Measurements from ENCODE around the gene B4GALT3. TPM values are rescaled to one million over a fixed set of nuclear protein-coding genes. Genes with fewer than 3 reads are reported as not detected.

The B4GALT3 gene
- total and polyA plus RNA-seq, 9 of the 15 experiments (the other 6 are each of a cell fraction or from before 2014, with no cell fraction given), result 31.2 to 103 (median 46.1) TPM

GRCh38 chr1:161225534-161226319 lies 48.4 kb upstream of the B4GALT3 start, which contains the start of gene TOMM40L (continued):
- TF ChIP-seq MGA (IDR thresholded peaks at IDR 0.05) (no peak), KLF10 (CRISPR knock-in tag; IDR thresholded peaks at IDR 0.05) (no peak), ZNF143 (CRISPR knock-in tag; IDR thresholded peaks at IDR 0.05) (no peak), EGR1 (conservative IDR thresholded peaks at IDR 0.05) (no peak), MAFK (IDR thresholded peaks at IDR 0.05; ENCODE audit: low read length) (no peak), ELK3 (CRISPR knock-in tag; IDR thresholded peaks at IDR 0.05) (no peak), MAFG (tag; conservative IDR thresholded peaks at IDR 0.05) (no peak), MYBL2 (IDR thresholded peaks at IDR 0.05; ENCODE audit: low read depth) (no peak; the same call in 1 of the 2 replicates), MYBL2 (CRISPR knock-in tag; IDR thresholded peaks at IDR 0.05; ENCODE audit: borderline replicate concordance) (no peak), GABPB2 (CRISPR knock-in tag; conservative IDR thresholded peaks at IDR 0.05) (no peak), ZNF408 (CRISPR knock-in tag; IDR thresholded peaks at IDR 0.05; ENCODE audit: low read depth) (no peak), STAT5B (CRISPR knock-in tag; IDR thresholded peaks at IDR 0.05) (no peak), EZH2 (IDR thresholded peaks at IDR 0.05; ENCODE audit: borderline replicate concordance, low read depth, low read length) (no peak), MBD1 (CRISPR knock-in tag; IDR thresholded peaks at IDR 0.05) (no peak)

Data from K562 (cell line).